Astrocyte (in vitro differentiated cells and primary cell): ENCODE data around the gene TLX2.

Source experiments
- EZH2 ChIP-seq: IDR thresholded peaks from 2 replicates; pipeline ENCODE4 v1.6.1; 2012; ENCODE audit warnings: mild to moderate bottlenecking, low read length, inconsistent platforms; ENCODE audit not compliant: insufficient read depth
- TF ChIP-seq, protein P1 (sequence below): IDR thresholded peaks from 2 replicates; pipeline ENCODE4 v1.5.1; 2011; ENCODE audit warnings: low read depth, mild to moderate bottlenecking, inconsistent platforms, low read length, moderate library complexity; ENCODE audit not compliant: insufficient read depth

DNA sequence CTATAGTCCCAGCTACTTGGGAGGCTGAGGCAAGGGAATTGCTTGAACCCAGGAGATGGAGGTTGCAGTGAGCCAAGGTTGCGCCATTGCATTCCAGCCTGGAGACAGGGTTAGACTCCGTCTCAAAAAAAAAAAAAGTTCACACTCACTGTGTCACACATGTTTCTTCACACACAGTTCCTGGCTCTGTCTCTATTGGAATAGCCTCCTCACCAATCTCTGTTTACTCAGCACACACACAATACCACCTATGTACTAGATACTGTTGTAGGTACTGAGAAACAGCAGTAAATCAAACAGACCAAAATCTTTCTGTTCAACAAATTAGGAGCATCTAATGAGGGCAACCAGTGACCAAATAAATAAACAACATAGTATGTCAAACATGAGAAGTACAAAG, 28.1 kb upstream of the TLX2 start:
- TF ChIP-seq, protein P1, sequence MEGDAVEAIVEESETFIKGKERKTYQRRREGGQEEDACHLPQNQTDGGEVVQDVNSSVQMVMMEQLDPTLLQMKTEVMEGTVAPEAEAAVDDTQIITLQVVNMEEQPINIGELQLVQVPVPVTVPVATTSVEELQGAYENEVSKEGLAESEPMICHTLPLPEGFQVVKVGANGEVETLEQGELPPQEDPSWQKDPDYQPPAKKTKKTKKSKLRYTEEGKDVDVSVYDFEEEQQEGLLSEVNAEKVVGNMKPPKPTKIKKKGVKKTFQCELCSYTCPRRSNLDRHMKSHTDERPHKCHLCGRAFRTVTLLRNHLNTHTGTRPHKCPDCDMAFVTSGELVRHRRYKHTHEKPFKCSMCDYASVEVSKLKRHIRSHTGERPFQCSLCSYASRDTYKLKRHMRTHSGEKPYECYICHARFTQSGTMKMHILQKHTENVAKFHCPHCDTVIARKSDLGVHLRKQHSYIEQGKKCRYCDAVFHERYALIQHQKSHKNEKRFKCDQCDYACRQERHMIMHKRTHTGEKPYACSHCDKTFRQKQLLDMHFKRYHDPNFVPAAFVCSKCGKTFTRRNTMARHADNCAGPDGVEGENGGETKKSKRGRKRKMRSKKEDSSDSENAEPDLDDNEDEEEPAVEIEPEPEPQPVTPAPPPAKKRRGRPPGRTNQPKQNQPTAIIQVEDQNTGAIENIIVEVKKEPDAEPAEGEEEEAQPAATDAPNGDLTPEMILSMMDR, result no peak
- TF ChIP-seq EZH2, result no peak
